AG04449 (cell line): Measurements from ENCODE around the gene ZNF24.
A peak's percentile ranks its signal among the peaks of the same experiment; 100 is the strongest.

Experiments
- CTCF ChIA-PET: fragments of 350-600 bp; formaldehyde crosslinking; extraction: SDS; loops from one replicate; lab custom pipeline; 2021; ENCODE audit warnings: antibody characterized with exemption; lab: Yijun Ruan, JAX
- POLR2A ChIA-PET: fragments of 400-600, 350-600 bp; formaldehyde crosslinking; extraction: SDS; loops from one replicate; lab custom pipeline; 2020; ENCODE audit warnings: antibody characterized with exemption, inconsistent platforms; lab: Yijun Ruan, JAX
- DNase-seq: peaks from one replicate; pipeline ENCODE4 v3.0.0-alpha.2; 2010; ENCODE audit warnings: low read depth, low spot score
- H3K4me3 ChIP-seq: 2 replicates; pipeline ENCODE4 v1.5.1; 2011; ENCODE audit warnings: low read depth, mild to moderate bottlenecking, control low read depth, low read length
- TF ChIP-seq, protein P1 (sequence below): IDR thresholded peaks from one replicate; pipeline ENCODE4 v1.5.1; 2011; ENCODE audit warnings: mild to moderate bottlenecking, moderate library complexity, low read length, control low read depth, inconsistent platforms; ENCODE audit not compliant: insufficient read depth; ENCODE audit errors: missing control alignments

Gene ZNF24

DNA sequence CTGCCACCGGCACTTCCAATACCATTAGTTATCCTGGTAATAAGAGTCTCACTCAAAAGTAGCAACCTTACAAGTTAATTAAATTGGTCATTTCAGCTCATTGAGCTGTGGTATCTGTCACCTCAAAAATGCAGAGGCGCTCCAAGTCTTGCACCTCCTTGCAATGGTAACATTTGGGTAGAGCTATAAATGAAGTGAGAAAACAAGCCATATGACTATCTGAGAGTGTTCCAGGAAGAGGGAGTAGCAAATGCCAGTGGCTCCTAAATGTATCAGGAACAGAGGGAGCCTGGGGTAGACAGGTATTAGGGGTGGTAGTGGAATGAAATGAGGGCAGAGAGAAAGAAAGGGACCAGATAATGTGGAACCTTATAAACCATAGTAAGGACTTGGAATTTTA lies 48.2 kb downstream of the ZNF24 start:
- CTCF ChIA-PET, result no interaction called here
- no peak overlapping the region for H3K4me3 ChIP-seq
- POLR2A ChIA-PET, result no interaction called here
- TF ChIP-seq, protein P1, sequence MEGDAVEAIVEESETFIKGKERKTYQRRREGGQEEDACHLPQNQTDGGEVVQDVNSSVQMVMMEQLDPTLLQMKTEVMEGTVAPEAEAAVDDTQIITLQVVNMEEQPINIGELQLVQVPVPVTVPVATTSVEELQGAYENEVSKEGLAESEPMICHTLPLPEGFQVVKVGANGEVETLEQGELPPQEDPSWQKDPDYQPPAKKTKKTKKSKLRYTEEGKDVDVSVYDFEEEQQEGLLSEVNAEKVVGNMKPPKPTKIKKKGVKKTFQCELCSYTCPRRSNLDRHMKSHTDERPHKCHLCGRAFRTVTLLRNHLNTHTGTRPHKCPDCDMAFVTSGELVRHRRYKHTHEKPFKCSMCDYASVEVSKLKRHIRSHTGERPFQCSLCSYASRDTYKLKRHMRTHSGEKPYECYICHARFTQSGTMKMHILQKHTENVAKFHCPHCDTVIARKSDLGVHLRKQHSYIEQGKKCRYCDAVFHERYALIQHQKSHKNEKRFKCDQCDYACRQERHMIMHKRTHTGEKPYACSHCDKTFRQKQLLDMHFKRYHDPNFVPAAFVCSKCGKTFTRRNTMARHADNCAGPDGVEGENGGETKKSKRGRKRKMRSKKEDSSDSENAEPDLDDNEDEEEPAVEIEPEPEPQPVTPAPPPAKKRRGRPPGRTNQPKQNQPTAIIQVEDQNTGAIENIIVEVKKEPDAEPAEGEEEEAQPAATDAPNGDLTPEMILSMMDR, result no peak
- DNase-seq, result no peak

DNA sequence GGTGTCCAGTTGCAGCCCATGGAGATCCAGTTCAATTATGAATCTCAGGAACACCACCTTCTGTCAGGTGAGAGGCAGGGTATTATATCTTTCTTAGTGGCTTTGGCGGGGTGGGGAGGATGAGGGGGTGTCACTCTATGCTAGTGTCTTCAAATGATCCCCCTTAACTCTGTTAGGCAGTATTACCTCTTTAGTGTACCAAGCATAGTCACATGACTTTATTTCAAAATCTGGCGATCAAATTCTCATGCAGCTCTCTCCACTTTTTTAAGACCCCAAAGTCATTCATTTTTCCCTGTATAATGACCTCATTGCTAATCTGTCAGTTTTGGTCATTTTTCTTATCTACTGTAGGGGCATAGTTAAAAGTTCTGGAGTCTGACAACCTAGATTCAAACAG lies 53.1 kb downstream of the ZNF24 start:
- ChIA-PET CTCF (interaction anchor here (1.0 to 1.1 kb wide), 2 partner anchors 10 to 24 kb away, joined by 3 to 4 read pairs; no protein-coding TSS in a partner anchor), POLR2A (no interaction called here)
- TF ChIP-seq, protein P1, result no peak
- H3K4me3 ChIP-seq, result peak overlapping the region; percentile 82
- no peak for DNase-seq

DNA sequence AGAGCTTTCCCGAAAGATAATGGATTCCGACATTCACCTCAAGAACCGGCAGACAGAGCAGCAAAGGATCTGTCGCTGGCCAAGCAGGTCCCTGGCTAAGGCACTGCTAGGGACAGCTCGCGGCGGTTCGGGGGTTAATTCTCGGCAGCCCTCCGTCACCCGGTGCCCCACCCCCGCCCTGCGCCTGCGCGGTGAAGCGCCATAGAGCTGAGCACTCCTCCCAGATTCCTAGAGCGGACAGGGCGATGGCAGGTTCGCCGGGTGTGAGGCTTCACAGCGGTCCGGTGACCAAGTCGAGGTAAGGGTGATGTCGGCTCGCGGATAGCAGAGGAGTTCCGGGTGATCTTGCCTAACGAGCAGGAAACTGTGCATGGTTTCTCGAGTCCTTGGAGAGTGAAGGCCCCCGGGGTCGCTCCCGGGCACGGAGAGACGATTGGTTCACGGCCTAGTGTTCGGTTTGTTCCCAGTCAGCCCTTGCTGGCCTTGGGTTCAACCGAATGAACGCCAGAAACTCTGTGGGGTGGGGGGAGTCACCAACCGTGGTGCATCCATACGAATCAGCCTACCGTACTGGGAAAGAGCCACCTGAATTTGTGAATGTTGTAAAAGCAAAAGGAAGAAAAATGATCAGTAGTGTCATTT lies 54.0 kb downstream of the ZNF24 start, which contains the start of gene ZSCAN30:
Gene ZSCAN30, minus strand, starts transcription at position 136 of the 642 bp plus-strand sequence. CDS start 25,877 bp downstream, outside the sequence.
- peak; percentile 66 for DNase-seq
- ChIA-PET CTCF (interaction anchor here (1.0 kb wide), 1 partner anchor 11 kb away, joined by 4 read pairs; no protein-coding TSS in a partner anchor), POLR2A (interaction anchor here (0.6 to 2.2 kb wide), 5 partner anchors 9 to 201 kb away, joined by 3 to 10 read pairs (median 4); partner anchors contain the start of gene ZNF397)
- peak within 1 kb of the TSS; percentile 82 for H3K4me3 ChIP-seq
- TF ChIP-seq, protein P1, result no peak

DNA sequence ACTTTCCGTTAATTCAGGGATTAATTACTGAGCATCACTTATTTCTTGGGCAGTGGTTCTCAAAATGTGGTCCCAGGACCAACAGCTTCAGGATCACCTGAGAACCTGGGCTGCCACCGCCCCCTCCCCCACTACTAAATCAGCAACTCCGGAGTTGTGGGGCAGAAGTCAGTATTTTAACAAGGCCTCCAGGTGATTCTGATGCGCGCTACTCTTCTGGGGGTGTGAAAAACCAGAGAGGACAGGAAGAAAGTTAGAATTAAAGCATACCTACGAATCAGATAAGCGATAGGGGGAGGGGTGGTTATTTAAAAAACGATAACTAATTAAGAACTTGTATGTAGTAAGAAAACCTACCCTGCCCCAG lies 54.5 kb downstream of the ZNF24 start:
- DNase-seq, result no peak
- ChIA-PET CTCF (no interaction called here), POLR2A (interaction anchor here (0.6 to 2.2 kb wide), 4 partner anchors 9 to 122 kb away, joined by 3 to 10 read pairs (median 4); partner anchors contain the start of gene ZNF397)

DNA sequence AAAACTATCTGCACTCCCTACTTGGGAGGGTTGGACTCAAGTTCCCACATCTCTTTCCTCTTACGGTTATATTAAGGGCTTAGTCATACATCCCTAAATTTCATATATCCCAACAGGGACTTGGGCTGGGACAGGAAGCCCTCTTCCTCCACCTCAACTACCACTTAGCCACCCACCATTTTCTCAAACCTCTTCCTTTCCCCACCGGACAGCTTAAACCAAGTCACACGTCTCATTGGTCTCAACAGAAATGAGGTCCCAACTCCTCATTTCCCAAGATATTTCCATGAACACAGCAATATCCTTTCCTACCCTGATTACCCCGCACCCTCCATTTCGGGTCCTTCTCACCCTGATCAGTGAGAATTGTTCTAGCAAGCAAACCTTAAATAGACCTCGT lies 54.9 kb downstream of the ZNF24 start:
- TF ChIP-seq, protein P1, result no peak
- POLR2A ChIA-PET, result interaction anchor here (2.2 kb wide), 1 partner anchor 49 kb away, joined by 10 read pairs; the partner anchor contains the start of gene ZNF397
- DNase-seq, result no peak
- CTCF ChIA-PET, result interaction anchor here (1.4 kb wide), 1 partner anchor 8 kb away, joined by 3 read pairs; no protein-coding TSS in a partner anchor
- H3K4me3 ChIP-seq, result peak overlapping the region; percentile 82

More for the DNA sequence above, 54.5 kb downstream of the ZNF24 start:
- H3K4me3 ChIP-seq, result peak overlapping the region; percentile 82
- TF ChIP-seq, protein P1, result no peak

DNA sequence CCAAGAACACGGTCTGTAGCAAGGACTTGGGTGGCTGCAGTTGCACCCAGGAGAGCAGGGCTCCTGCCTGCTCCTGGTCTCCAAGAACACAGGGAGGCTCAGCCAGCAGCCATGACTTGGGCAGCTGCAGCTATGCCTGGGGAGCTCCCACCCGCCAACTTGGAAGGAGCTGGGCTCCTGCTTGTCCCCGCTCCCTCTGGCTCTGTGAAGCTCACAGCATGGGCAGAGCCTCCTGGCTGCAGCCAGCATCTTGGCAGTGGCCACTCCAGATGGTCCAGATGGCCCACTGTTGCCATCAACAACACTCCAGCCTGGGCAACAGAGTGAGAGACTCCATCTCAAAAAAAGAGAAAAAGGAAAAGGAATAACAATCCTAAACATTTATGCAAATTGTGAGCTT lies 59.4 kb downstream of the ZNF24 start:
- ChIA-PET POLR2A (no interaction called here), CTCF (no interaction called here)
- TF ChIP-seq, protein P1, result no peak
- no peak overlapping the region for H3K4me3 ChIP-seq
- no peak for DNase-seq
